ENCODE data around the gene SNPH.

Gene SNPH

GRCh38 chr20:1265226-1265915 lies 723 bp upstream of the SNPH start:
- no peak for FAIRE-seq

GRCh38 chr20:1265916-1266166 lies 253 bp upstream of the SNPH start:
- no peak for FAIRE-seq

- no peak for FAIRE-seq
These were observed 1.1 kb downstream of the SNPH start for GRCh38 chr20:1267161-1267560.

- FAIRE-seq: no peak
These were observed 1.8 kb downstream of the SNPH start for GRCh38 chr20:1267809-1268374.

- FAIRE-seq: no peak
These were observed 3.1 kb downstream of the SNPH start for GRCh38 chr20:1269235-1269634.

GRCh38 chr20:1269850-1270249 lies 3.8 kb downstream of the SNPH start:
- FAIRE-seq: no peak

- FAIRE-seq: no peak
These were observed 6.4 kb downstream of the SNPH start for GRCh38 chr20:1272368-1273100.

GRCh38 chr20:1273366-1273765 lies 7.3 kb downstream of the SNPH start:
- no peak for FAIRE-seq

GRCh38 chr20:1274485-1275311 lies 8.6 kb downstream of the SNPH start:
- no peak for FAIRE-seq

GRCh38 chr20:1275919-1276318 lies 9.8 kb downstream of the SNPH start:
- no peak for FAIRE-seq

- no peak for FAIRE-seq
These were observed 11.6 kb downstream of the SNPH start for GRCh38 chr20:1277529-1278322.

- no peak for FAIRE-seq
These were observed 12.9 kb downstream of the SNPH start for GRCh38 chr20:1278993-1279392.

- FAIRE-seq: no peak
These were observed 14.4 kb downstream of the SNPH start for GRCh38 chr20:1280195-1281102.

- no peak for FAIRE-seq
These were observed 15.4 kb downstream of the SNPH start for GRCh38 chr20:1281279-1282057.

- FAIRE-seq: no peak
These were observed 16.9 kb downstream of the SNPH start for GRCh38 chr20:1282966-1283365.

GRCh38 chr20:1283522-1284510 lies 17.7 kb downstream of the SNPH start:
- no peak for FAIRE-seq

GRCh38 chr20:1286267-1287024 lies 20.4 kb downstream of the SNPH start:
- no peak for FAIRE-seq

- no peak for FAIRE-seq
These were observed 21.2 kb downstream of the SNPH start for GRCh38 chr20:1287306-1287705.

Data from A204.1 (cell line).